CD4-positive, alpha-beta T cell (primary cell): ENCODE data around the gene VPS13D. TPM values are rescaled to one million over a fixed set of nuclear protein-coding genes. Genes with fewer than 3 reads are reported as not detected.

ENCODE experiments used
- ATAC-seq: fragments of 200-7000 bp; cut with Tn5 transposase; one replicate; pipeline ENCODE4 v1.10.0; 2022; ENCODE audit warnings: mild to moderate bottlenecking; ENCODE audit not compliant: poor library complexity
- CTCF ChIA-PET: fragments of 350-600 bp; sonication (Branson Sonifier 250); formaldehyde crosslinking; loops from one replicate; lab custom pipeline; 2021; ENCODE audit warnings: antibody characterized with exemption, inconsistent platforms; lab: Charles Lee
- POLR2A ChIA-PET: fragments of 350-600 bp; sonication (Branson Sonifier 250); formaldehyde crosslinking; loops from one replicate; lab custom pipeline; 2021; ENCODE audit warnings: antibody characterized with exemption, inconsistent platforms; lab: Charles Lee
- DNase-seq, 14 experiments: peaks; one replicate each; pipeline ENCODE4 v3.0.0-alpha.2; 2013 to 2020; ENCODE audit warnings: mixed read lengths in 2 of 14
- H3K27ac ChIP-seq, 2 donors: one replicate each; pipeline versions ENCODE4 v1.5.1 to v1.7.0; 2013; ENCODE audit warnings: low read length in 2 of 2, low read depth in 1 of 2, mild to moderate bottlenecking in 1 of 2
- H3K27me3 ChIP-seq, 2 experiments: 1 replicate in 1 of 2; 2 replicates in 1 of 2; pipeline versions ENCODE4 v1.6.1 to v1.7.0; 2013; ENCODE audit warnings: low read length in 2 of 2, control low read depth in 1 of 2, mild to moderate bottlenecking in 1 of 2, moderate library complexity in 1 of 2; ENCODE audit not compliant: insufficient read depth in 2 of 2, control insufficient read depth in 1 of 2
- H3K36me3 ChIP-seq: one replicate; pipeline ENCODE4 v1.6.1; 2013; ENCODE audit warnings: low read length, control low read depth; ENCODE audit not compliant: insufficient read depth
- H3K4me1 ChIP-seq: one replicate; pipeline ENCODE4 v1.6.1; 2013; ENCODE audit warnings: low read length, control low read depth; ENCODE audit not compliant: insufficient read depth
- H3K4me3 ChIP-seq: one replicate; pipeline ENCODE4 v1.5.1; 2013; ENCODE audit warnings: mild to moderate bottlenecking, low read length, moderate library complexity
- H3K9me3 ChIP-seq, 2 experiments: 1 replicate in 1 of 2; 2 replicates in 1 of 2; pipeline versions ENCODE4 v1.6.1 to v1.7.0; 2013; ENCODE audit warnings: low read length in 2 of 2, mild to moderate bottlenecking in 2 of 2, control low read depth in 1 of 2, moderate library complexity in 1 of 2; ENCODE audit not compliant: control insufficient read depth in 1 of 2, insufficient read depth in 1 of 2
- H3K27ac Mint-ChIP-seq: one replicate; pipeline ENCODE4 v1.8.0; 2020; ENCODE audit warnings: mixed read lengths
- H3K27me3 Mint-ChIP-seq: one replicate; pipeline ENCODE4 v1.8.0; 2021; ENCODE audit warnings: mixed read lengths
- H3K36me3 Mint-ChIP-seq: one replicate; pipeline ENCODE4 v1.8.0; 2021; ENCODE audit warnings: low read depth, mixed read lengths
- H3K4me1 Mint-ChIP-seq: one replicate; pipeline ENCODE4 v1.8.0; 2021; ENCODE audit warnings: low read depth, mixed read lengths
- H3K4me3 Mint-ChIP-seq: one replicate; pipeline ENCODE4 v1.8.0; 2020; ENCODE audit warnings: mild to moderate bottlenecking, mixed read lengths
- H3K9me3 Mint-ChIP-seq: one replicate; pipeline ENCODE4 v1.8.0; 2020; ENCODE audit warnings: mixed read lengths
- intact Hi-C, 2 experiments: fragments of 100-400 bp; cut with DNase I in 1 of 2; cut with micrococcal nuclease in 1 of 2; formaldehyde crosslinking; loops; one replicate each; pipeline versions ENCODE4 v1.15.1 to v1.9.0; 2023 to 2025; cut with DNase I, micrococcal nuclease
- total RNA-seq, 174 experiments: library from RNA in 2 of 174; stranded (reverse) in 2 of 174; gene quantifications; one replicate each; pipeline ENCODE4 v1.2.3 and lab custom pipeline; 2021 to 2026
- TF ChIP-seq, protein P1 (sequence below): fragments of 200-600 bp; IDR thresholded peaks from one replicate; pipeline ENCODE4 v1.8.0; 2022; ENCODE audit warnings: antibody characterized with exemption, mild to moderate bottlenecking

Gene VPS13D
- total RNA-seq, 2 experiments from 2014 or later: 63.0 to 67.3 TPM

DNA sequence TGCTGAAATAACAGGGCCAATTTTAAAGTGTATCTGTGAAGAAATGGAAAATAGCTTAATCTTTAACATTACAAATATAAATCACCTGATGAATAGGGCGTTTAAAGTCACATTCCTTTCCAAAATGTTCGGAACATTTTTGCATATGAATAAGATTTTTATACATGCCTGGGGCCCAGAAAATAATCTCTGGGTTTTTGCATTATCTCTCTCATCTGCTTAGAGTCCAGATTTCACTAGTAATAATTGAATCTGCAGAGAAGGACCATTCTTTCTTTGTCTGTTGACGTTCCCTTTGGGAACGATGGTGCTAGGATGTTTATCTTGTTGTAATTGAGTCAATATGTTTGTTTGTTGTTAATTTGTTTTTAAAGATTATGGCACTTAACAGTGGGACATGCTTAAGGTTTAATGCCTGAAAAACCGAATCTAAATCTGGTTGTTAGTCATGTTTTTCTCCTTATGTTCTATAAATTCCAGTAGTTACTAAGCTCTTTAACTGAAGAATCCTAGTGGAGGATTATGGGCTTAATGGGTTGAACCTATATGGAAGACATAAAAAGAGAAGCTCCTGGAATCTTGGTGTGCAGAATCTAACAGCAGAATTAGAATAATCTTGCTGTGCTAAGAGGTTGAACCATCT lies 140.6 kb downstream of the VPS13D start:
- ATAC-seq: no peak
- Mint-ChIP-seq H3K4me1 (peaks cover 4% of the 10 kb centered on the region), H3K36me3 (peaks cover 80% of the 10 kb centered on the region), H3K27me3 (no peaks in the 10 kb centered on the region), H3K4me3 (no peak overlapping the region), H3K9me3 (no peaks in the 10 kb centered on the region), H3K27ac (peak overlapping the region; percentile 14)
- intact Hi-C loops: no loop called here
- H3K27ac ChIP-seq: no peak overlapping the region
- DNase-seq: no peak
- ChIA-PET CTCF (interaction anchor here (0.9 kb wide), 1 partner anchor 248 kb away, joined by 4 read pairs; the partner anchor contains the start of gene DHRS3), POLR2A (interaction anchor here (1.2 kb wide), 1 partner anchor 14 kb away, joined by 4 read pairs; no protein-coding TSS in a partner anchor)
- no peaks in the 10 kb centered on the region for H3K27me3 ChIP-seq
- TF ChIP-seq, protein P1, sequence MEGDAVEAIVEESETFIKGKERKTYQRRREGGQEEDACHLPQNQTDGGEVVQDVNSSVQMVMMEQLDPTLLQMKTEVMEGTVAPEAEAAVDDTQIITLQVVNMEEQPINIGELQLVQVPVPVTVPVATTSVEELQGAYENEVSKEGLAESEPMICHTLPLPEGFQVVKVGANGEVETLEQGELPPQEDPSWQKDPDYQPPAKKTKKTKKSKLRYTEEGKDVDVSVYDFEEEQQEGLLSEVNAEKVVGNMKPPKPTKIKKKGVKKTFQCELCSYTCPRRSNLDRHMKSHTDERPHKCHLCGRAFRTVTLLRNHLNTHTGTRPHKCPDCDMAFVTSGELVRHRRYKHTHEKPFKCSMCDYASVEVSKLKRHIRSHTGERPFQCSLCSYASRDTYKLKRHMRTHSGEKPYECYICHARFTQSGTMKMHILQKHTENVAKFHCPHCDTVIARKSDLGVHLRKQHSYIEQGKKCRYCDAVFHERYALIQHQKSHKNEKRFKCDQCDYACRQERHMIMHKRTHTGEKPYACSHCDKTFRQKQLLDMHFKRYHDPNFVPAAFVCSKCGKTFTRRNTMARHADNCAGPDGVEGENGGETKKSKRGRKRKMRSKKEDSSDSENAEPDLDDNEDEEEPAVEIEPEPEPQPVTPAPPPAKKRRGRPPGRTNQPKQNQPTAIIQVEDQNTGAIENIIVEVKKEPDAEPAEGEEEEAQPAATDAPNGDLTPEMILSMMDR: no peak
- no peaks in the 10 kb centered on the region for H3K9me3 ChIP-seq
- H3K36me3 ChIP-seq: peaks cover 49% of the 10 kb centered on the region
- no peaks in the 10 kb centered on the region for H3K4me1 ChIP-seq
- no peak overlapping the region for H3K4me3 ChIP-seq

DNA sequence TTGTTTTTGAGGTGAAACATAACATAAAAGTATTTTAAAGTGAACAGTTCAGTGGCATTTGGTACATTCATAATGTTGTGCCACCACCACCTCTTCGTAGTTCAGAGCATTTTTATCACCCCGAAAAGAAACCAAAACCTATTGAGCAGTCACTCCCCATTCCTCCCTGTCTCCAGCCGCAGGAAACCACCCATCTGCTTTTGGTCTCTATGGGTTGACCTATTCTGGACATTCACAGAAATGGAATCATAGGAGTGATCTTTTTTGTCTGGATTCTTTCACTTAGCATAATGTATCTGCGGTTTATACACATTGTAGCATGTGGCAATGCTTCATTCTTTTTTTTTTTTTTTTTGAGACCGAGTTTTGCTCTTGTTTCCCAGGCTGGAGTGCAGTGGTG lies 141.2 kb downstream of the VPS13D start:
- ATAC-seq (no peak), DNase-seq (no peak)
- TF ChIP-seq, protein P1: no peak
- H3K27ac Mint-ChIP-seq: no peak overlapping the region
- no peaks in the 10 kb centered on the region for H3K9me3 Mint-ChIP-seq
- no peaks in the 10 kb centered on the region for H3K27me3 ChIP-seq
- H3K36me3 ChIP-seq: peaks cover 55% of the 10 kb centered on the region
- H3K4me3 Mint-ChIP-seq: no peak overlapping the region
- peaks cover 85% of the 10 kb centered on the region for H3K36me3 Mint-ChIP-seq
- intact Hi-C loops: no loop called here
- POLR2A ChIA-PET: interaction anchor here (1.2 kb wide), 1 partner anchor 14 kb away, joined by 4 read pairs; no protein-coding TSS in a partner anchor
- H3K4me1 Mint-ChIP-seq: peaks cover 4% of the 10 kb centered on the region
- H3K27ac ChIP-seq: no peak overlapping the region
- H3K4me3 ChIP-seq: no peak overlapping the region
- no peaks in the 10 kb centered on the region for H3K4me1 ChIP-seq
- H3K27me3 Mint-ChIP-seq: no peaks in the 10 kb centered on the region
- H3K9me3 ChIP-seq: no peaks in the 10 kb centered on the region
- CTCF ChIA-PET: interaction anchor here (0.7 kb wide), 1 partner anchor 249 kb away, joined by 3 read pairs; no protein-coding TSS in a partner anchor

DNA sequence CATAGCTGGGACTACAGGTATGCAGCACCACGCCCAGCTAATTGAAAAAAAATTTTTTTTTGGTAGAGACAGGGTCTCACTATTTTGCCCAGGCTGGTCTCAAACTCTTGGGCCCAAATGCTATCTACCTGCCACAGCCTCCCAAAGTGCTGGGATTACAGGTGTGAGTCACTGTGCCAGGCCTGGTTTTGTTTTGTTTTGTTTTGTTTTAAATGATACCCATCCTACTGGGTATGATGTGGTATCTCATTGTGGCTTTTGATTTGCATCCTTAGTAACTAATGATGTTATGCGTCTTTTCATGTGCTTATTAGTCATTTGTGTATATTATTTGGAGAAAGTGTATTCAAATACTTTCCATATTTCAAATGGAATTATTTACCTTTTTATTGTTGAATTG lies 142.3 kb downstream of the VPS13D start:
- peaks cover 86% of the 10 kb centered on the region for H3K36me3 Mint-ChIP-seq
- H3K27ac Mint-ChIP-seq: no peak overlapping the region
- peaks cover 57% of the 10 kb centered on the region for H3K36me3 ChIP-seq
- DNase-seq (peak in 1 of 14 experiments; percentile 12), ATAC-seq (no peak)
- peaks cover 4% of the 10 kb centered on the region for H3K4me1 Mint-ChIP-seq
- CTCF ChIA-PET: no interaction called here
- H3K4me1 ChIP-seq: no peaks in the 10 kb centered on the region
- no peaks in the 10 kb centered on the region for H3K9me3 ChIP-seq
- H3K4me3 Mint-ChIP-seq: no peak overlapping the region
- TF ChIP-seq, protein P1: no peak
- H3K9me3 Mint-ChIP-seq: no peaks in the 10 kb centered on the region
- intact Hi-C loops: no loop called here
- POLR2A ChIA-PET: no interaction called here
- no peaks in the 10 kb centered on the region for H3K27me3 Mint-ChIP-seq
- H3K27me3 ChIP-seq: no peaks in the 10 kb centered on the region
- no peak overlapping the region for H3K4me3 ChIP-seq
- no peak overlapping the region for H3K27ac ChIP-seq
